NCI-H2227 (cell line): ENCODE measurements around the gene RAB5B.
"Not testable (repeated sequence)": the region's sequence is repeated elsewhere in the genome, so short reads cannot be mapped to it uniquely, and the experiment has no call there.

ENCODE experiments used
- DNase-seq: peaks from one replicate; lab custom pipeline; 2025; ENCODE audit not compliant: unreplicated experiment; lab: John Stamatoyannopoulos, UW

Gene RAB5B

GRCh38 chr12:56013482-56013881 is 39.6 kb downstream of the RAB5B start:
- DNase-seq = no peak

DNA sequence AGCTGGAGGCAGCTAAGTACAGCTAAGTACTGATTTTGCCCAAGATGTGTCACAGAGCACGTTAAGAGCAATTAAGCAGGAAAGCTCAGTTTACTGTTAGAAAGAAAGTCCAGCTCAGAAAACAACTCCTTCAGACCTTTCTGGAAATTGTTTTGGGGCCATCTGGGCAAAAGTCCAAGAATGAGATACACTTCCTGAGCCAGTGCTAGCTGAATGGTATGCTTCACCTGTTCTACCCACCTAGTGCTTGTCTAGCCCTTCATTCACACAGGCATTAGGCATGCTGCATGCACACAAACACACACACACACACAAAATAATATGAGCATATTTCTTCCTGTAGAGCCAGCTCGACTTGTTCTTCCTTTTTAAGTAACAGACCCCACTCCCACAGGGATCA is 40.3 kb downstream of the RAB5B start:
- no peak for DNase-seq

DNA sequence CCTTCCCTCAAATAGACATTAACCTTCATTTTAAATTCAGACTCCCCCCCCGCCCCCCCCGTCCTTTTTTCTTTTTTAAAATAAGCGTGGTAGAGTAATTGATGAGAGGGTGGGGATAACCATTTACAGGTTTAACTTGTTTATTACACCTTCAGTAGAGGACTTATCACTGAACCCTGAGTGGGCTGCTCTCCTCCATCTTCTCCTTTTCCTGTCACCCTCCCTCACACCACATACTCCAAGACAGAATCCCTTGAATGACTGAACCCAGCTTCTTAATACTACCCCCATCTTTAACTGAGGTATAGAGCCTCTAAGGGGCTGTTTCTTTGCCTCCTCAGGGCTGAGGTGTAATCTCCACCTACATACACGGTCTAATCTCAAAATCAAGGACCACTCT is 43.3 kb downstream of the RAB5B start:
- DNase-seq = no peak

GRCh38 chr12:56018356-56018755 is 44.5 kb downstream of the RAB5B start:
- no peak for DNase-seq

GRCh38 chr12:56020423-56021184 is 46.7 kb downstream of the RAB5B start, which contains the start of gene IKZF4:
Gene IKZF4, plus strand, starts transcription at chr12:56021043. Its CDS starts 451 bp downstream, at chr12:56021494.
- peak; percentile 61 for DNase-seq

GRCh38 chr12:56021889-56022497 is 48.1 kb downstream of the RAB5B start:
- peak; percentile 21 for DNase-seq

- DNase-seq = no peak
These were observed 54.8 kb downstream of the RAB5B start for GRCh38 chr12:56028511-56029165.

DNA sequence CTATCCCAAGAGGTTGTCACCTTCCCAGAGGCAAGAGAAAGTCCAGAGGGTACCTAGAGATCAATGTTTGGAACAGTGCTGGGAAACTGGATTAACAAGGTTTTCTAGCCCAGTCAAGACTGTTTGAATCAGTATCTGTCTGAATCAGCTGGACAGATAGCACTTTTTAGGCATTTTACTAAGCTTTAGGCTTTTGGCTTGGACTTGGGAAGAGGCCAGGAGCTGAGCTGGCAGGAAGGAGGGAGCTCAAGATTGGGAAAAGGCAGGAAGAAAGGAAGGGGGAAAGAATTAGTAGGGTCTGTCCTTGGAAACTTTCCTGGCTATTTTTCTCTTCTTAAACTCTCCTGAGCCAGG is 55.3 kb downstream of the RAB5B start:
- DNase-seq = no peak

DNA sequence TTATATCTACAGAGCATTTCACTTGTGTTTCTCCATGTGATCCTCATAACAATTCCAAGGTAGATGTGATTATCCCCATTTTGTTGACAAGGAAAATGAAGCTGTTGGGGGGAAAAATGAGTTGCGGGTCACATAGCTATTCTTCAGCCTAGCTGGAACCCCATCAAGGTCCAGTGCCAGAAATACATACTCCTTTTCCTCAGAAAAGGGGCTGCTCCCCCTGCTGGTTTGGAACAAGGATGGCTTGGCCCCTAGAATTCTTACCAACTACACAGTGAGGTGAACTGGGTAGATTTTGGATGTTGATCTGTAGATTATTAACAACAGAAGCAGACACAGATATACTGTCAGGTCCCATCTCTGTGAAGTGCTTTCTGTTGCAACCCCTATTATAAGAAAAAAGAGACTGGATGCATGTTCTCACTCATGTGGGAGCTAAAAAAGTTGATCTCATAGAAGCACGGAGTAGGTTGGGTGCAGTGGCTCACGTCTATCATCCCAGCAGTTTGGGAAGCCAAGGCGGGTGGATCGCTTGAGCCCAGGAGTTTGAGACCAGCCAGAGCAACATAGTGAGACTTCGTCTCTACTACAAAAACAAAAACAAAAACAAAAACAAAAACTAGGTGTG is 55.9 kb downstream of the RAB5B start:
- peak; percentile 48 for DNase-seq

DNA sequence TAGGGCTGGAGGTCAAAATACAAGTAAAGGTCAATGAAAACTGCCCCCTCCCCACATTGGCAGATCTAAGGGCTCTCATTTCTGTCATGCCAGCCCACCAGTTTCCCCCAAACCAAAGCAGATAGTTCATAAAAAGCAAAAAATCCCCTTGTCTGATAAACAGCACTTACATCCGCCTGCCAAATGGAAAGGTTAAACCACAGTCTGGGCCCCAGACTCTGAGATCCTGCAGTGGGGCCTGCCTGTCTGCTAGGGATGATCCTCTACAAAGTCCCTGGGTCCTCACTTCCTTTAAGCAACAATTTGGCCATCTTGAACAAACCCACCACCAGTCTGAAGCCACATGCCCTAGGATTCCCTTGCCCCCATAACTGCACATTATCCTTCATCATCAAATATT is 58.1 kb downstream of the RAB5B start:
- DNase-seq = no peak

- DNase-seq = no peak
These were observed 60.9 kb downstream of the RAB5B start for GRCh38 chr12:56034586-56035332.

GRCh38 chr12:56037161-56037560 is 63.3 kb downstream of the RAB5B start:
- DNase-seq = no peak

DNA sequence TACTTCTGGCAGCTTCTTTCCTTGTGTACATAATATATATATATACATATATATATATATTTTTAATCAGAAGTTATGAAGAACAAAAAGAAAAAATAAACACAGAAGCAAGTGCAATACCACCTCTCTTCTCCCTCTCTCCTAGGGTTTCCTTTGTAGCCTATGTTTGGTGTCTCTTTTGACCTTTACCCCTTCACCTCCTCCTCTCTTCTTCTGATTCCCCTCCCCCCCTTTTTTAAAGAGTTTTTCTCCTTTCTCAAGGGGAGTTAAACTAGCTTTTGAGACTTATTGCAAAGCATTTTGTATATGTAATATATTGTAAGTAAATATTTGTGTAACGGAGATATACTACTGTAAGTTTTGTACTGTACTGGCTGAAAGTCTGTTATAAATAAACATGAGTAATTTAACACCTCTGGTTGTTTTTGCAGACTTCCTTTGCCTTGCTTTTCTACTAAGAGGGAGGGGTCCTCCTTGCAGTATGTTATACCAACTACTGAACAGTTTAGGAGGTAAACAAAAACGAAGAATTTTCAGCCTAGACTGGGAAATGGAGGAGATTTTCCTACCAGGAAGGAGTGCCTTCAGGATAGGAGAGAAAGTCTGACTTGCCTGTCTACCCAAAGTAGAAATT is 64.3 kb downstream of the RAB5B start:
- no peak for DNase-seq

DNA sequence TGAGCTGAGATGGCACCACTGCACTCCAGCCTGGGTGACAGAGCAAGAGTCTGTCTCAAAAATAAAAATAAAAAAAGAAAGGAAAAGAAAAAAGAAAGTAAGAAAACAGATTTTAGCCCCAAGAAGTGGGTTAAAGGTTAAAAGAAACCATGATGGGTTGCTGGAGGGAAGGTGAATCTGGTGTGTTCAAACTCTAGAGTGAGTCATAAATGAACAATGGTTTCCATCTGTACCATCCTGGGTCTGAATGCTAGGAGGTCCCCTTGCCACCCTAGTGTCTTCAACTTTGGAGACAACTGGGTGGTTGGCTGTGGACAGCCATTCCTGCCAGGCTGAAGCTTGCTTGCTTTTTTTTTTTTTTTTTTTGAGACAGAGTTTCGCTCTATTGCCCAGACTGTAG is 66.3 kb downstream of the RAB5B start:
- DNase-seq = no peak

DNA sequence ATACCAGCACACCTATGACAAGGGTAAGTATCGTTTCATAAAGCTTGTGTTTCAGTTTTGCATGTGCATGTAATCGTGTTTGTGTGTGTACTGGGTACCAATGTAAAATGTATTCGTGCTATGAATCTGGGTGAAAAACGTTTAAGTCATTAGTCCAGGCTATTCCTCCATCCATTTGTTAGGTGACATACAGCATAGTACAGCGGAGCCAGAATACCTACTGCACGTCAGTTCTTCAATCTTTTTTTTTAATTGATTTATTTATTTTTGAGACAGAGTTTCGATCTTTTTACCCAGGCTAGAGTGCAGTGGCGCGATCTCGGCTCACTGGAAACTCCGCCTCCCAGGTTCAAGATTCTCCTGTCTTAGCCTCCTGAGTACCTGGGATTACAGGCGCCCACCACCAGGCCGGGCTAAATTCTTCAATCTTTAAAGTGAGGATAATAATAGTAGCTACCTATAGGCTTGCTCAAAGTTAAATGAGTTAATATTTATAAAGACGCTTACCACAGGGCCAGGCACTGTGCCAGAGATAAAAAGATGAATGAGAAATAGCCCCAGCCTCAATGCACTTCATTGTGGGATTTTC is 67.2 kb downstream of the RAB5B start:
- DNase-seq = peak; percentile 45

DNA sequence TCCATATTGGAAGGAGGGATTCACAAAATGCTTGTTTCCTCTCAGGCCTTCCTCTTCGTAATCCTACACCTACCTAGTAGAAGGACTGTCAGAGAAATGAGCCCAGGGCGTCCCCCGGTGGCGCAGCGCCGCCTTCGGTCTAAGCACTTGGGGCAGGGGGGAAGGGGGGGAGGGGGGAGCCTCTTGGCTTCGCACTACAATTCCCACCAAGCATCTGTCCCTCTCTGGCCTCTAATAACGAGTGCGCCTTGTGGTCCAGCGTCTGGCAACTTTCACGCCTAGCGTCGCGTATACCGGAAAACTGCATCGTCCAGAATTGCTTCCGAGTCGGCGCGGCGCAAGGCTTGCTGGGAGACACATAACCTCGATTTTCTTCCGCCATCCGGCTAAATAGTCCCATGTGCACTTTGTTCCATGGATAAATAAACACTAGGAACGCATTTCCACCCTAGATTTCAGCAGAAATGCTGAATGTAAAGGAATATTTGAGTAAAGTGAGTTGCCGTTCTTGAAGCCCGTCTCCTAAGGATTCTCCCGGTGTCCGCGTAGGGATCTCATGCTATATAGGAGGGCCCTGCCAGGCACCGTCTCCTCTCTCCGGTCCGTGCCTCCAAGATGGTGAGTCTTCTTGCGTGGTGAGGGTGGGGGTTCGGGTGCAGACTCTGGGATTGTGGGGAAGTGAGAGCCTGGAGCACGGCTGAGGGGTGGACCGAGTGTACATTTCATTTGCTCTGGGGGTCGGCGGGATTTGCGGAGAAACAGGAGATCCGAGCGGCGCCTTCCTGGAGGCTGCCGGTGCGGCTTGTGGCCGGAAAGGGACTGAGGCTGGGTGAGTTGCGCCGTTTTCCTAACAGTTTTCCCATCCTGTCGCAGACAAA is 67.9 kb downstream of the RAB5B start, which contains the start of gene RPS26:
TSS of gene RPS26 (plus strand) at position 367 of the 878 bp plus-strand sequence. CDS start at position 616, 249 bp downstream.
- peak; percentile 97 for DNase-seq

- DNase-seq = not testable (repeated sequence)
These were observed 68.5 kb downstream of the RAB5B start for GRCh38 chr12:56042430-56042813.

GRCh38 chr12:56042843-56043242 is 69.0 kb downstream of the RAB5B start:
- DNase-seq = no peak
